HEK293T (cell line): ENCODE measurements around the gene URB1.
"Not testable (repeated sequence)": the region's sequence is repeated elsewhere in the genome, so short reads cannot be mapped to it uniquely, and the experiment has no call there.

Source experiments
- CTCF ChIA-PET: fragments of 350-600 bp; formaldehyde crosslinking; extraction: SDS; loops from one replicate; lab custom pipeline; 2021; ENCODE audit warnings: antibody characterized with exemption, inconsistent platforms; lab: Yijun Ruan, JAX
- POLR2A ChIA-PET: fragments of 350-600 bp; formaldehyde crosslinking; extraction: SDS; loops from one replicate; lab custom pipeline; 2020; ENCODE audit warnings: antibody characterized with exemption, inconsistent platforms; lab: Yijun Ruan, JAX
- DNase-seq: peaks from one replicate; pipeline ENCODE4 v3.0.0; 2012; ENCODE audit warnings: mixed read lengths; ENCODE audit errors: extremely low spot score
- ARNT ChIP-seq: fragments of 450-650 bp; IDR thresholded peaks from 2 replicates; pipeline ENCODE4 v1.6.1; 2017; ENCODE audit warnings: mild to moderate bottlenecking
- BHLHE40 ChIP-seq: fragments of 450-650 bp; IDR thresholded peaks from 2 replicates; pipeline ENCODE4 v1.6.1; 2016; ENCODE audit warnings: mild to moderate bottlenecking, moderate library complexity, borderline replicate concordance
- CTBP1 ChIP-seq: fragments of 450-650 bp; IDR thresholded peaks from 2 replicates; pipeline ENCODE4 v1.6.1; 2016; ENCODE audit warnings: borderline replicate concordance
- ELF4 ChIP-seq: fragments of 450-650 bp; IDR thresholded peaks from 2 replicates; pipeline ENCODE4 v1.6.1; 2017; ENCODE audit warnings: antibody characterized with exemption
- FOXA1 ChIP-seq: fragments of 450-650 bp; IDR thresholded peaks from 2 replicates; pipeline ENCODE4 v1.6.1; 2016; ENCODE audit warnings: mild to moderate bottlenecking
- FOXK2 ChIP-seq: fragments of 450-650 bp; IDR thresholded peaks from 2 replicates; pipeline ENCODE4 v1.6.1; 2016; ENCODE audit warnings: mild to moderate bottlenecking
- FOXM1 ChIP-seq: fragments of 450-650 bp; IDR thresholded peaks from 2 replicates; pipeline ENCODE4 v1.6.1; 2017; ENCODE audit warnings: mild to moderate bottlenecking, borderline replicate concordance
- HDGF ChIP-seq: fragments of 450-650 bp; IDR thresholded peaks from 2 replicates; pipeline ENCODE4 v1.6.1; 2017; ENCODE audit warnings: antibody characterized with exemption, borderline replicate concordance
- L3MBTL2 ChIP-seq: fragments of 450-650 bp; conservative IDR thresholded peaks from 2 replicates; pipeline ENCODE4 v1.6.1; 2016; ENCODE audit warnings: mild to moderate bottlenecking
- LEF1 ChIP-seq: fragments of 450-650 bp; IDR thresholded peaks from 2 replicates; pipeline ENCODE4 v1.6.1; 2017; ENCODE audit warnings: mild to moderate bottlenecking, borderline replicate concordance
- NFRKB ChIP-seq: fragments of 450-650 bp; IDR thresholded peaks from 2 replicates; pipeline ENCODE4 v1.6.1; 2016; ENCODE audit warnings: mild to moderate bottlenecking, moderate library complexity
- SP1 ChIP-seq: fragments of 450-650 bp; IDR thresholded peaks from 2 replicates; pipeline ENCODE4 v1.6.1; 2017
- SUZ12 ChIP-seq: fragments of 450-650 bp; IDR thresholded peaks from 2 replicates; pipeline ENCODE4 v1.6.1; 2016; ENCODE audit warnings: mild to moderate bottlenecking
- TARDBP ChIP-seq: fragments of 450-650 bp; IDR thresholded peaks from 2 replicates; pipeline ENCODE4 v1.6.1; 2016
- ZNF384 ChIP-seq: fragments of 450-650 bp; IDR thresholded peaks from 2 replicates; pipeline ENCODE4 v1.6.1; 2016
- TF ChIP-seq, protein P1 (sequence below): fragments of 450-650 bp; IDR thresholded peaks from 2 replicates; pipeline ENCODE4 v1.6.1; 2016

URB1 gene

GRCh38 chr21:32278518-32279376, 114.1 kb downstream of the URB1 start, which contains the start of gene MIS18A:
MIS18A (minus strand) TSS chr21:32279049; CDS start chr21:32279014, 35 bp downstream.
- ChIA-PET POLR2A (interaction anchor here (1.1 to 1.2 kb wide), 2 partner anchors 86 to 104 kb away, joined by 3 to 6 read pairs; no protein-coding TSS in a partner anchor), CTCF (interaction anchor here (0.8 kb wide), 2 partner anchors 9 to 16 kb away, joined by 3 to 5 read pairs; no protein-coding TSS in a partner anchor)
- peak; percentile 100 for DNase-seq
- peak; percentile 92 for TF ChIP-seq L3MBTL2
- TF ChIP-seq SP1 = no peak
- TF ChIP-seq ZNF384 = peak; percentile 67; the same call in 1 of the 2 replicates

- TF ChIP-seq ELF4 (no peak), L3MBTL2 (no peak), LEF1 (no peak), HDGF (no peak), FOXK2 (no peak), NFRKB (no peak), TARDBP (no peak), CTBP1 (no peak), ARNT (no peak)
- CTCF ChIA-PET = interaction anchor here (0.8 kb wide), 1 partner anchor 9 kb away, joined by 3 read pairs; no protein-coding TSS in a partner anchor
- no peak for DNase-seq
- POLR2A ChIA-PET = interaction anchor here (1.1 kb wide), 1 partner anchor 104 kb away, joined by 3 read pairs; no protein-coding TSS in a partner anchor
These were observed 114.7 kb downstream of the URB1 start for GRCh38 chr21:32278103-32278502.

DNA sequence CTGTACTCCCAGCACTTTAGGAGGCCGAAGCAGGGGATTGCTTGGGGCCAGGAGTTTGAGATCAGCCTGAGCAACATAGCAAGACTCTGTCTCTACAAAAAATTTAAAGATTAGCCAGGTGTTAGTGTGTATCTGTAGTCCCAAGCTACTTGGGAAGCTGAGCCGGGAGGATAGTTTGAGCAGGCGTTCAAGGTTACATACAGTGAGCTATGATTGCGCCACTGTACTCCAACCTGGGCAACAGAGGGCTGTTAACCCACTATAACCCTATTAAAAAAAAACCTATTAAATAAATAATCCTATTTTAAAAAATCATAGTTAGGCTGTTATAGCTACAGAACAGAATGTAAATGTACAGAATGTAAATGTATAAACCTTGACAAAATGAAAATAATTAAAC, 116.1 kb downstream of the URB1 start:
- CTCF ChIA-PET = interaction anchor here (0.7 to 1.1 kb wide), 2 partner anchors 68 to 491 kb away, joined by 3 read pairs; no protein-coding TSS in a partner anchor
- DNase-seq = no peak
- POLR2A ChIA-PET = no interaction called here
- no peak for TF ChIP-seq ARNT
- no peak for TF ChIP-seq FOXA1

DNA sequence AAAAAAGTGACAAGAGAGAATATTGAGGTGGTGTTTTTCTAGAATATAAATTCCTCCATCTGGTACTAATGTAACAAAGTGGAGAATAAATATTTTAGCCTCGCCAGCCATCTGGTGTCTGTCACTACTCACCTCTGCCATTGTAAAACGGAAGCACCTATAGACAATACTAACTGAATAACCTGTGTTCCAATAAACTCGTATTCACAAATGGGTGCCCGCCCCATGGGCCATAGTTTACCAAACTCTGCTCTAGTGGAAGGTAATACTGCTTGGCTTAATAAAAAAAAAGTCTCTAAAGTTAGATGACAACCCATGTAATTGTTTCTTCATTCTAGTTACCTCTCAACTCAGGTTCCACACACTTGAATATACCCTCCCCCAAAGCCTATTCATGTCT, 122.1 kb downstream of the URB1 start:
- no peak for DNase-seq
- CTCF ChIA-PET = no interaction called here
- POLR2A ChIA-PET = no interaction called here
- no peak for TF ChIP-seq LEF1

DNA sequence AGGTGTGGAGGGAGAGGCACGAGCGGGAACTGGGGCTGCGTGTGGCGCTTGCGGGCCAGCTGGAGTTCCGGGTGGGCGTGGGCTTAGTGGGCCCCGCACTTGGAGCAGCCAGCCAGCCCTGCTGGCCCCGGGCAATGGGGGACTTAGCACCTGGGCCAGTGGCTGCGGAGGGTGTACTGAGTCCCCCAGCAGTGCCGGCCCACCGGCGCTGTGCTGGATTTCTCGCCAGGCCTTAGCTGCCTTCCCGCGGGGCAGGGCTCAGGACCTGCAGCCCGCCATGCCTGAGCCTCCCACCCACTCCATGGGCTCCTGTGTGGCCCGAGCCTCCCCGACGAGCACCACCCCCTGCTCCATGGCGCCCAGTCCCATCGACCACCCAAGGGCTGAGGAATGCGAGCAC, 127.5 kb downstream of the URB1 start:
- POLR2A ChIA-PET, DNase-seq, CTCF ChIA-PET: not testable (repeated sequence)

- ChIA-PET POLR2A (no interaction called here), CTCF (no interaction called here)
- no peak for DNase-seq
- TF ChIP-seq, protein P1, sequence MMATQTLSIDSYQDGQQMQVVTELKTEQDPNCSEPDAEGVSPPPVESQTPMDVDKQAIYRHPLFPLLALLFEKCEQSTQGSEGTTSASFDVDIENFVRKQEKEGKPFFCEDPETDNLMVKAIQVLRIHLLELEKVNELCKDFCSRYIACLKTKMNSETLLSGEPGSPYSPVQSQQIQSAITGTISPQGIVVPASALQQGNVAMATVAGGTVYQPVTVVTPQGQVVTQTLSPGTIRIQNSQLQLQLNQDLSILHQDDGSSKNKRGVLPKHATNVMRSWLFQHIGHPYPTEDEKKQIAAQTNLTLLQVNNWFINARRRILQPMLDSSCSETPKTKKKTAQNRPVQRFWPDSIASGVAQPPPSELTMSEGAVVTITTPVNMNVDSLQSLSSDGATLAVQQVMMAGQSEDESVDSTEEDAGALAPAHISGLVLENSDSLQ = no peak
- TF ChIP-seq HDGF (no peak), FOXK2 (no peak), FOXM1 (no peak), ARNT (no peak), SUZ12 (no peak), TARDBP (no peak), CTBP1 (no peak), LEF1 (no peak), BHLHE40 (no peak), NFRKB (no peak), SP1 (no peak), L3MBTL2 (no peak), ZNF384 (no peak), ELF4 (no peak), FOXA1 (no peak)
These were observed 130.9 kb downstream of the URB1 start for GRCh38 chr21:32261929-32262328.
